ENCODE data around the gene ENAH. TPM values are rescaled to one million over a fixed set of nuclear protein-coding genes. Genes with fewer than 3 reads are reported as not detected.

ENAH gene
- total and polyA plus RNA-seq, 2 experiments from 2014 or later, result 109 to 184 TPM

DNA sequence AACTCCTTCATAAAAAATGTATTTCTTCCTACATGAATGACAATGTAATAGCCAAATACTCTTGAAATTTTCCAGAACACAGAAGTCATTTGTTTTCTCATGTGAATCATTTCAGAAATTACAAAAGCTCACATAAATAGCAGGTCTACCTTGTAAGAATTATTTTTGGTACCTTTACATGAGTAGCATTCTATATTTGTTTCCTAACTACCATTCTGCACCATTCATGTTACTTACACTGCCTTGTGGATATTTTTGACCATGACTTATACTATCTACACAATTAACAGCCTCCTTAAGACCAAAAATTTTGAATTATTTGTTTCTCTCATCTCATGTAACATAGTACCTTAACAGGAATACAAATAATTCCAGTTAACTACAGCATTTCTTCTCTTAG, 109.6 kb downstream of the ENAH start:
- no peaks in the 10 kb centered on the region for H3K9me3 Mint-ChIP-seq
- H3K4me3 ChIP-seq, result no peak overlapping the region
- H3K4me1 ChIP-seq (ENCODE audit: insufficient read depth), result peaks cover 43% of the 10 kb centered on the region
- H3K4me1 Mint-ChIP-seq, result peaks cover 51% of the 10 kb centered on the region
- peaks cover 41% of the 10 kb centered on the region for H4K20me1 ChIP-seq (replicated peaks; ENCODE audit: insufficient read depth)
- H3F3A ChIP-seq (replicated peaks; ENCODE audit: low read depth), result no peaks in the 10 kb centered on the region
- TF ChIP-seq CREB1 (CRISPR knock-in tag; IDR thresholded peaks at IDR 0.05; ENCODE audit: low read depth) (no peak), REST (IDR thresholded peaks at IDR 0.05; ENCODE audit: unreplicated experiment) (no peak), ETS1 (IDR thresholded peaks at IDR 0.05) (no peak), EZH2phosphoT487 (IDR thresholded peaks at IDR 0.05; ENCODE audit: unreplicated experiment) (no peak), STAT1 (IDR thresholded peaks at IDR 0.05; ENCODE audit: unreplicated experiment) (no peak), NANOG (IDR thresholded peaks at IDR 0.05; ENCODE audit: borderline replicate concordance) (no peak), ZNF462 (CRISPR knock-in tag; IDR thresholded peaks at IDR 0.05) (no peak), ZNF331 (CRISPR knock-in tag; IDR thresholded peaks at IDR 0.05; ENCODE audit: low read depth) (no peak), POLR2AphosphoS5 (IDR thresholded peaks at IDR 0.05; ENCODE audit: low read depth) (no peak), JUNB (IDR thresholded peaks at IDR 0.05; ENCODE audit: unreplicated experiment) (no peak), ZNF114 (CRISPR knock-in tag; IDR thresholded peaks at IDR 0.05) (no peak), EZH2 (IDR thresholded peaks at IDR 0.05; ENCODE audit: low read depth, unreplicated experiment) (no peak)
- TF ChIP-seq, protein P1, sequence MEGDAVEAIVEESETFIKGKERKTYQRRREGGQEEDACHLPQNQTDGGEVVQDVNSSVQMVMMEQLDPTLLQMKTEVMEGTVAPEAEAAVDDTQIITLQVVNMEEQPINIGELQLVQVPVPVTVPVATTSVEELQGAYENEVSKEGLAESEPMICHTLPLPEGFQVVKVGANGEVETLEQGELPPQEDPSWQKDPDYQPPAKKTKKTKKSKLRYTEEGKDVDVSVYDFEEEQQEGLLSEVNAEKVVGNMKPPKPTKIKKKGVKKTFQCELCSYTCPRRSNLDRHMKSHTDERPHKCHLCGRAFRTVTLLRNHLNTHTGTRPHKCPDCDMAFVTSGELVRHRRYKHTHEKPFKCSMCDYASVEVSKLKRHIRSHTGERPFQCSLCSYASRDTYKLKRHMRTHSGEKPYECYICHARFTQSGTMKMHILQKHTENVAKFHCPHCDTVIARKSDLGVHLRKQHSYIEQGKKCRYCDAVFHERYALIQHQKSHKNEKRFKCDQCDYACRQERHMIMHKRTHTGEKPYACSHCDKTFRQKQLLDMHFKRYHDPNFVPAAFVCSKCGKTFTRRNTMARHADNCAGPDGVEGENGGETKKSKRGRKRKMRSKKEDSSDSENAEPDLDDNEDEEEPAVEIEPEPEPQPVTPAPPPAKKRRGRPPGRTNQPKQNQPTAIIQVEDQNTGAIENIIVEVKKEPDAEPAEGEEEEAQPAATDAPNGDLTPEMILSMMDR (conservative IDR thresholded peaks at IDR 0.05; ENCODE audit: low read depth in 2 of 2), result no peak
- H3K4me2 ChIP-seq, result no peak overlapping the region
- no peaks in the 10 kb centered on the region for H3K9me2 ChIP-seq (ENCODE audit: insufficient read depth)
- peaks cover 3% of the 10 kb centered on the region for H3K27me3 Mint-ChIP-seq (ENCODE audit: insufficient read depth, low read depth, poor library complexity)
- no peak overlapping the region for H3K27ac Mint-ChIP-seq
- H3K4me3 Mint-ChIP-seq, result no peak overlapping the region
- ATAC-seq (no peak), DNase-seq (ENCODE audit: low spot score) (no peak)
- peaks cover 6% of the 10 kb centered on the region; the same call in 1 of the 3 replicates for H3K36me3 Mint-ChIP-seq (ENCODE audit: low read depth)
- H3K27ac ChIP-seq (ENCODE audit: low read depth), result no peak overlapping the region
- no peaks in the 10 kb centered on the region for H3K36me3 ChIP-seq (ENCODE audit: insufficient read depth)
- H3K27me3 ChIP-seq (ENCODE audit: insufficient read depth), result no peaks in the 10 kb centered on the region
- H3K79me2 ChIP-seq (replicated peaks; ENCODE audit: insufficient read depth), result peaks cover 100% of the 10 kb centered on the region
- H2AFZ ChIP-seq, result no peak overlapping the region
